Kidney epithelial cell (primary cell): Measurements from ENCODE around the gene TMPRSS11A. TPM values are rescaled to one million over a fixed set of nuclear protein-coding genes. Genes with fewer than 3 reads are reported as not detected.
A peak's percentile ranks its signal among the peaks of the same experiment; 100 is the strongest.

Experiments
- DNase-seq: peaks from one replicate; pipeline ENCODE4 v3.0.0-alpha.2; 2010; ENCODE audit warnings: low read depth
- H3K27me3 ChIP-seq: 2 replicates; pipeline ENCODE4 v1.6.0; 2011; ENCODE audit warnings: low read length; ENCODE audit not compliant: control insufficient read depth, insufficient read depth
- H3K36me3 ChIP-seq: 2 replicates; pipeline ENCODE4 v1.5.1; 2011; ENCODE audit warnings: low read length; ENCODE audit not compliant: control insufficient read depth, insufficient read depth
- H3K4me3 ChIP-seq: 2 replicates; pipeline ENCODE4 v1.5.1; 2011; ENCODE audit warnings: low read depth, mild to moderate bottlenecking, control low read depth, low read length
- total RNA-seq: library from RNA; depleted of rRNA; stranded (reverse); fragments of >200 nt; gene quantifications from 2 replicates; pipeline ENCODE4 v1.2.3, GENCODE V29; 2015
- TF ChIP-seq, protein P1 (sequence below): IDR thresholded peaks from 2 replicates; pipeline ENCODE4 v1.5.1; 2011; ENCODE audit warnings: mild to moderate bottlenecking, moderate library complexity, low read length, control low read depth, inconsistent platforms; ENCODE audit not compliant: insufficient read depth, poor library complexity, severe bottlenecking

TMPRSS11A gene
- total RNA-seq, 1 donor from 2014 or later: not detected

DNA sequence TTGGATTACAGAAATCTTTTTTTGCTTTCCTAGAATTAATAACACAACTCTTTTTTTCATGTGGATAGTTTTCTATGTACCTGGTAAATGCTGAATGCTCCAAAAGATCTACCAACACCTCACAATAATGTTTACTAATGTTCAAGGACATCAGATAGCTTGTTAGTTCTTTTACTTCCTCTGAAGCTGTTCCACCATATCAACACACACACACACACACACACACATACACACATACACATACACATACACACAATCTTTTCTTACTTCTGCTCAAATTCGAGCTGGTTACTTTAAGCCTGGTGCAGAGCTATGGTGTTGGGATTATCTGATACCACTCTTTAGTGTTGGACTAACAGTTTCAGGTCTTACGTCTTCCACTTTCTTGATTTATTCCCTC is 51.2 kb downstream of the TMPRSS11A start:
- DNase-seq: no peak
- TF ChIP-seq, protein P1, sequence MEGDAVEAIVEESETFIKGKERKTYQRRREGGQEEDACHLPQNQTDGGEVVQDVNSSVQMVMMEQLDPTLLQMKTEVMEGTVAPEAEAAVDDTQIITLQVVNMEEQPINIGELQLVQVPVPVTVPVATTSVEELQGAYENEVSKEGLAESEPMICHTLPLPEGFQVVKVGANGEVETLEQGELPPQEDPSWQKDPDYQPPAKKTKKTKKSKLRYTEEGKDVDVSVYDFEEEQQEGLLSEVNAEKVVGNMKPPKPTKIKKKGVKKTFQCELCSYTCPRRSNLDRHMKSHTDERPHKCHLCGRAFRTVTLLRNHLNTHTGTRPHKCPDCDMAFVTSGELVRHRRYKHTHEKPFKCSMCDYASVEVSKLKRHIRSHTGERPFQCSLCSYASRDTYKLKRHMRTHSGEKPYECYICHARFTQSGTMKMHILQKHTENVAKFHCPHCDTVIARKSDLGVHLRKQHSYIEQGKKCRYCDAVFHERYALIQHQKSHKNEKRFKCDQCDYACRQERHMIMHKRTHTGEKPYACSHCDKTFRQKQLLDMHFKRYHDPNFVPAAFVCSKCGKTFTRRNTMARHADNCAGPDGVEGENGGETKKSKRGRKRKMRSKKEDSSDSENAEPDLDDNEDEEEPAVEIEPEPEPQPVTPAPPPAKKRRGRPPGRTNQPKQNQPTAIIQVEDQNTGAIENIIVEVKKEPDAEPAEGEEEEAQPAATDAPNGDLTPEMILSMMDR: no peak
- H3K27me3 ChIP-seq: no peaks in the 10 kb centered on the region
- no peaks in the 10 kb centered on the region for H3K36me3 ChIP-seq
- H3K4me3 ChIP-seq: no peak overlapping the region

DNA sequence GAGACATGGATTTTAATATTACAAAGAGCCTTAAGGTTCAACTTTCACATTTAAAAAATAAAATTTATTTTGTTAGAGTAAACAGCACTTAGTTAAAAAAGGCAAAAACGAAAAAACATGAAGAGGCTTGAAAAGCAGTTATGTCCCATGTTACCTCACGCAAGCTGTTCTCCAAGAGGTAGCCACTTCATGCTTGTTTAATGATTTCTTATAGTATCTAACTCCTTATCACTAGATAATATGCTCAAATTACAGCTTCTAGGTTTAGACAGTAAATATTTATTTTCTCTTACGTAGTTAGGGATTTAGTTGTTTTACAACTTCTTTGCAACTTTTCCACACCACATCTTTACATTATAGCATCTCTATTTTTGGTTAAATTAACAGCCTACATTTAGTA is 51.7 kb downstream of the TMPRSS11A start:
- DNase-seq: no peak
- Histone ChIP-seq H3K4me3 (no peak overlapping the region), H3K36me3 (no peaks in the 10 kb centered on the region), H3K27me3 (no peaks in the 10 kb centered on the region)
- TF ChIP-seq, protein P1: no peak

DNA sequence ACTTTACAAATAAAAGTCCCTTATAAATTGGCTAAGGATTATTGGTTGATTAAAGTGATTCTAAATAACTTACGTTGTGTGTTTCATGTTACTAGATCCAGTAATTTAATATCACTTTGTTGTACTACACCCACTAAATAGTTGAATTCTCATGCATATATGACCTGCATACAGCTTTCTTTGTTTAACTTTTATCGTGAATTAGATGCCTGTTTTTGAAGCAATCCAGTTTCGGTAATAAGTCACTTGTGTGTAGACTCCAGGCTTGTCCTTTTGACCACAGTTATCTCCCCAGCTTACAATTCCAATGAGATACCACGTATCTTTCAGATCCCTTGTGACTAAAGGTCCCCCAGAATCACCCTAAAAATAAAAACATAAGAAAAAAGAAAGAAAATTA is 52.2 kb downstream of the TMPRSS11A start:
- no peaks in the 10 kb centered on the region for H3K27me3 ChIP-seq
- H3K36me3 ChIP-seq: no peaks in the 10 kb centered on the region
- TF ChIP-seq, protein P1: no peak
- no peak overlapping the region for H3K4me3 ChIP-seq
- DNase-seq: no peak

DNA sequence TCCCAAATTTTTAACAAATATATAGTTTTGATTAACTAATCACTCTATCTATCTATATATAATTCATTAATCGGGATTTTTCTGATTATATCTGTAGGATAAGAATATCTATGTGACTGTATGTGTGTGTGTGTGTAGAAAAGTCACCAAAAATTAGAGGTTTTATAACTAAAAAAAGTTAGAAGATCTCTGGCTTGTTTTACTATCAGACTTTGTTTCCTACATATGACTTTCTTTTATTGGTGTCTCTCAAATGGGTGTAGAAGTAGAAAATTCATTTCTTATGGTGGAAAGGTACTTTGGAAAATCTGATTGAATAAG is 52.7 kb downstream of the TMPRSS11A start:
- Histone ChIP-seq H3K36me3 (no peaks in the 10 kb centered on the region), H3K27me3 (no peaks in the 10 kb centered on the region), H3K4me3 (no peak overlapping the region)
- TF ChIP-seq, protein P1: no peak
- DNase-seq: no peak

DNA sequence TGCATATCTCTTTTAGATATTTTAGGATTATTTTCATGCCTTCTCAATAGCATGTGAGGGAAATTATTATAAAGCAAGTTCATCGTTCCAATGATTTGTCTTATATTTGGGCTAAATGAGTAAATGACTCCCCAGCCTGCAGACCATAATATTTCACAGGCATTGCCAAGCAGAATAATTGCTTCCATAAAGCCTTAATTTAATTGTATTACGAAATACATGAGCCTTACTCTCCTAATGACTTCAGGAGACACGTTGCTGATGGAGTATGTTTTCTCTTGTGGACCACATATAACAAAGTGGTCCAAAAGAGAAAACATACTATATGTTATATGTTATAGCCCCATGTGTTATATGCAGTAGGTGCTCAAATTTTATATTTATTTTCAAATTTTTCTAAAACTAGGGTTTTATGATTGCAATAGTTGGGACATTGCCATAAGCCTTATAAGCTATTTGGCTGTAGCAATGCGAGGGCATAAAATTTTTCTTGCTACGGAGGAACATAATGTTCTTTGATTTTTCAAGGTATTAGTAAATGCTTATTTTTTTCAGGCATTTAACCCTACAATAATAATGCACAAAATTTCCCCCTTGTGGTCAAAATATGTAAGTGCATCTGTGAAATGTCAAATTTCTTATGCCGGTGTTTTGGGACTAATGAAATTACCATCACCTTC is 53.2 kb downstream of the TMPRSS11A start:
- no peak for DNase-seq
- no peaks in the 10 kb centered on the region for H3K27me3 ChIP-seq
- H3K4me3 ChIP-seq: no peak overlapping the region
- no peaks in the 10 kb centered on the region for H3K36me3 ChIP-seq
- TF ChIP-seq, protein P1: peak; percentile 58

DNA sequence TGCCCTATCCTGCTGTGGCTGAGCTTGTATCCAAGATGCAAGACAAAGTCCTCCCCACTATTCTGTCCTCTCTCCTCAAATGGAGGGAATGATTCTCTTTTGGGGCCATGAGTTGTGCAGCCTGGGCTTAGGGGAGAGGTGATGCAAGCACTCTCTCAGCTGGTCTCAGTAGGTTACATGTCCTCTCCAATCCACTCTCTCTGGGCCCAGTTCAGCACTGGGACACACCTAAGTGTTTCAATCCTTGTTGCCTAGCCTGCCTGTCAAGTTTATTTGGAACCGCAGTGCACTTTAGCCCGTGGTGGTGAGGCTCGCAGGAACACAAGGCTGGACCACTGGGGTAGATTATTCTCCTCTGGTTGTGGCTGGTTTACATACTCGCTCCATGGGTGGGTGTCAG is 55.6 kb downstream of the TMPRSS11A start:
- Histone ChIP-seq H3K4me3 (no peak overlapping the region), H3K27me3 (no peaks in the 10 kb centered on the region), H3K36me3 (no peaks in the 10 kb centered on the region)
- no peak for DNase-seq
- TF ChIP-seq, protein P1: no peak
